Occipital lobe (tissue), 2 donors: Measurements from ENCODE around the gene CABLES1. TPM values are rescaled to one million over a fixed set of nuclear protein-coding genes. Genes with fewer than 3 reads are reported as not detected.
"Not testable (repeated sequence)": the region's sequence is repeated elsewhere in the genome, so short reads cannot be mapped to it uniquely, and the experiment has no call there.

Experiments used
- DNase-seq: peaks from one replicate; lab custom pipeline; 2025; lab: John Stamatoyannopoulos, UW
- total RNA-seq: library from RNA; depleted of rRNA; stranded (reverse); fragments of >200 nt; gene quantifications from one replicate; pipeline ENCODE4 v1.2.3, GENCODE V29; 2014

Gene CABLES1
- total RNA-seq, 1 donor from 2014 or later, result 6.7 TPM

GRCh38 chr18:23239885-23240608 is 104.8 kb downstream of the CABLES1 start:
- no peak for DNase-seq

GRCh38 chr18:23240609-23240930 is 105.3 kb downstream of the CABLES1 start:
- DNase-seq, result no peak

- not testable (repeated sequence) for DNase-seq
Observed at GRCh38 chr18:23241833-23242496, 106.7 kb downstream of the CABLES1 start.

- DNase-seq, result no peak
Observed at GRCh38 chr18:23243178-23243577, 107.9 kb downstream of the CABLES1 start.

- DNase-seq, result no peak
Observed at GRCh38 chr18:23243816-23244215, 108.5 kb downstream of the CABLES1 start.

GRCh38 chr18:23244401-23244800 is 109.1 kb downstream of the CABLES1 start:
- no peak for DNase-seq

GRCh38 chr18:23245461-23245860 is 110.2 kb downstream of the CABLES1 start:
- DNase-seq, result no peak

GRCh38 chr18:23247331-23247730 is 112.0 kb downstream of the CABLES1 start:
- DNase-seq, result no peak

- DNase-seq, result no peak
Observed at GRCh38 chr18:23247896-23248295, 112.6 kb downstream of the CABLES1 start.

- no peak for DNase-seq
Observed at GRCh38 chr18:23248826-23249225, 113.5 kb downstream of the CABLES1 start.

GRCh38 chr18:23249348-23249747 is 114.1 kb downstream of the CABLES1 start:
- DNase-seq, result no peak

GRCh38 chr18:23250893-23251656 is 115.8 kb downstream of the CABLES1 start:
- DNase-seq, result no peak

- DNase-seq, result no peak
Observed at GRCh38 chr18:23253630-23254029, 118.3 kb downstream of the CABLES1 start.

- no peak for DNase-seq
Observed at GRCh38 chr18:23257137-23257536, 121.9 kb downstream of the CABLES1 start.

GRCh38 chr18:23257686-23258565 is 122.6 kb downstream of the CABLES1 start:
- DNase-seq, result peak; percentile 38

GRCh38 chr18:23258566-23259469 is 123.5 kb downstream of the CABLES1 start:
- no peak for DNase-seq

GRCh38 chr18:23259701-23260681 is 124.7 kb downstream of the CABLES1 start:
- no peak for DNase-seq

- no peak for DNase-seq
Observed at GRCh38 chr18:23260926-23261590, 125.8 kb downstream of the CABLES1 start.
